Daoy (cell line): ENCODE data around the gene PLOD2. TPM values are rescaled to one million over a fixed set of nuclear protein-coding genes. Genes with fewer than 3 reads are reported as not detected.

Experiments
- DNase-seq: peaks from one replicate; pipeline ENCODE4 v3.0.0-alpha.2; 2015; ENCODE audit warnings: low read depth
- total RNA-seq: library from RNA; depleted of rRNA; stranded (reverse); fragments of >200 nt; shearing (Covaris generic); gene quantifications from 2 replicates; pipeline ENCODE4 v1.2.3, GENCODE V29; 2014; rRNA removed

The PLOD2 gene
- 80.5 and 89.4 TPM in 2 replicates for total RNA-seq

GRCh38 chr3:146160964-146161662, at the start of gene PLOD2:
Gene PLOD2 (minus strand): TSS chr3:146161184. CDS start chr3:146160989, 195 bp downstream.
- DNase-seq: peak; percentile 86

- no peak for DNase-seq
These were observed 48.4 kb upstream of the PLOD2 start for GRCh38 chr3:146209371-146209770.

GRCh38 chr3:146203776-146204175, 42.8 kb upstream of the PLOD2 start:
- DNase-seq: no peak

GRCh38 chr3:146200461-146201220, 39.7 kb upstream of the PLOD2 start:
- DNase-seq: no peak

- no peak for DNase-seq
These were observed 38.8 kb upstream of the PLOD2 start for GRCh38 chr3:146199762-146200161.

GRCh38 chr3:146196789-146197188, 35.8 kb upstream of the PLOD2 start:
- DNase-seq: no peak

- DNase-seq: no peak
These were observed 34.6 kb upstream of the PLOD2 start for GRCh38 chr3:146195605-146196004.

GRCh38 chr3:146195030-146195429, 34.0 kb upstream of the PLOD2 start:
- no peak for DNase-seq

GRCh38 chr3:146191051-146191450, 30.1 kb upstream of the PLOD2 start:
- DNase-seq: no peak

- DNase-seq: peak; percentile 46
These were observed 28.7 kb upstream of the PLOD2 start for GRCh38 chr3:146189519-146190173.

- peak; percentile 23 for DNase-seq
These were observed 26.5 kb upstream of the PLOD2 start for GRCh38 chr3:146187334-146187950.

- peak; percentile 54 for DNase-seq
These were observed 23.4 kb upstream of the PLOD2 start for GRCh38 chr3:146184241-146185015.

GRCh38 chr3:146181216-146181615, 20.2 kb upstream of the PLOD2 start:
- no peak for DNase-seq

- no peak for DNase-seq
These were observed 19.4 kb upstream of the PLOD2 start for GRCh38 chr3:146180376-146180775.

- no peak for DNase-seq
These were observed 17.2 kb upstream of the PLOD2 start for GRCh38 chr3:146178006-146178689.

GRCh38 chr3:146177519-146177918, 16.5 kb upstream of the PLOD2 start:
- DNase-seq: no peak

- no peak for DNase-seq
These were observed 16.1 kb upstream of the PLOD2 start for GRCh38 chr3:146177072-146177471.

GRCh38 chr3:146172586-146172985, 11.6 kb upstream of the PLOD2 start:
- no peak for DNase-seq

- DNase-seq: no peak
These were observed 9.6 kb upstream of the PLOD2 start for GRCh38 chr3:146170591-146170990.

GRCh38 chr3:146169891-146170290, 8.9 kb upstream of the PLOD2 start:
- no peak for DNase-seq

GRCh38 chr3:146166826-146167225, 5.8 kb upstream of the PLOD2 start:
- peak; percentile 59 for DNase-seq
